ENCODE data around the gene SMIM15. TPM values are rescaled to one million over a fixed set of nuclear protein-coding genes. Genes with fewer than 3 reads are reported as not detected.

Gene SMIM15
- total RNA-seq, 2 experiments from 2014 or later: 49.0 to 57.2 TPM

Other genes starting within 250 kb of the SMIM15 start
- gene ERCC8, start 217.4 kb downstream of the SMIM15 start, total RNA-seq: 1 to 10 TPM; 9.9 to 10.0 TPM
- 10 to 100 TPM; 18.9 to 22.3 TPM for gene NDUFAF2, start 217.3 kb downstream of the SMIM15 start, total RNA-seq
- gene ZSWIM6, start 169.8 kb upstream of the SMIM15 start, total RNA-seq: 1 to 10 TPM; 3.8 to 4.3 TPM

Data from activated CD4-positive, alpha-beta T cell treated with anti-CD3 and anti-CD28 coated beads, Interleukin-2, amount 10 ng/mL, durations not matched to agents 7 days and 5 days (primary cell).